Activated CD4-positive, alpha-beta T cell treated with anti-CD3 and anti-CD28 coated beads, Interleukin-10, Interleukin-2, amounts not matched to agents 100 ng/mL and 50 ng/mL, durations not matched to agents 16 hours and 8 hours (primary cell): Measurements from ENCODE around the gene CBS.
"Not testable (repeated sequence)": the region's sequence is repeated elsewhere in the genome, so short reads cannot be mapped to it uniquely, and the experiment has no call there.

Experiments
- DNase-seq: peaks from one replicate; pipeline ENCODE4 v3.0.0-alpha.2; 2020

CBS gene

GRCh38 chr21:43023175-43023574, 52.5 kb downstream of the CBS start:
- no peak for DNase-seq

- no peak for DNase-seq
Measured at GRCh38 chr21:43021756-43022600, 53.7 kb downstream of the CBS start.

GRCh38 chr21:43021191-43021590, 54.4 kb downstream of the CBS start:
- no peak for DNase-seq

GRCh38 chr21:43020771-43021170, 54.9 kb downstream of the CBS start:
- DNase-seq = no peak

GRCh38 chr21:43020177-43020576, 55.5 kb downstream of the CBS start:
- no peak for DNase-seq

- no peak for DNase-seq
Measured at GRCh38 chr21:43018519-43018918, 57.1 kb downstream of the CBS start.

- DNase-seq = no peak
Measured at GRCh38 chr21:43016728-43017127, 58.9 kb downstream of the CBS start.

GRCh38 chr21:43015906-43016540, 59.6 kb downstream of the CBS start:
- DNase-seq = no peak

DNA sequence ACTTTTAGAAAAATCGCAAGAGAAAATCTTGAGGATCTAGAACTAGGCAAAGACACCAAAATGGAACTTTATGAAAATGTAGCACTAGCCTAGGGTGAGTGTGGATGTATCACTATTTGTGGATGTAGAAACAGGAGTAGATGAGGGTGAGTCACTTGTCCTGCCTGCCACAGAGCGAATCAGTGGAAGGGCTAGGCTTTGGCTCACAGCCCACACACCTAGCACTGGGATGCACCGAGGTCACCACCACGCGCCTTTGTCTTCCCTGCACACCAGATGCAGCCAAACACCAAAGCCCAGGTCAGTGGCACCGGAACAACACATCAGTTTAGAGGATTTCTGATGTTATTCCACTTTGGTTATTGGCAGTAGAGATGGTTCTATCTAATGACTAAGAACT, 63.0 kb downstream of the CBS start:
- DNase-seq = no peak

DNA sequence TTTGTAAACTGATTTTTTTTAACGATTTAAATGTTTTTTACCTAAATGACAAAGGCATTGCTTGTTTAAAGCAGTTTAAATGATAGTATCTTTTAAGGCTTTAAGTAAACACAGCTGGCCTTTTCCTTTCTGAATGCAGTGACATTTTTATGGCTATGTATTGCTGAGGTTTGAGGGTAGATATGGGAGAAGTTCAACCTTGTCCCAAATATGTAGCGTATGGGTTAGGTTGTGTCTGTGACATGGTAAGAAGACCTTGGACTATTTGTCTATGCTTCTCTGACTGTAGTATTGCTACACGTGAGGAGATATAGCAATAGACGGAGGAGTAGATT, 68.8 kb downstream of the CBS start:
- DNase-seq = no peak

- not testable (repeated sequence) for DNase-seq
Measured at GRCh38 chr21:43006051-43006873, 69.4 kb downstream of the CBS start.

DNA sequence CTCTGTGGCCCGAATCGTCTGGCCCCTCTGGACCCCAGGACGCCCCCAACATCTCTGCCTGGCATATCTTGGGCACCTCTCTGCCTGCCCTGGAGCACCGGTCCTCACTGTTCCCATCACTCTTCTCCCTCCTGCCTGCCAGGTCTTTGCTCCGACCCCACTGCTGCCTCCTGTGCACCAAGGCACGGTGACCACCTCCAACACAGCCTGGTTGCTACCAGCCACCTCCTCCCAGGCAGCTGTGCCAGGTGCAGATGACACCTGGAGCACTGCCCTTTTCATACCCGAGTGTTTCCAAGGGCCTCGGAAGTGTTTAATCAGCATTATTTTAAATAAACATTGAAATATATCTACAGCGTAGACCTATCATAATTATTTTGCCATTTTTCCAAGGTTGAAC, 70.0 kb downstream of the CBS start:
- DNase-seq = no peak

GRCh38 chr21:43004926-43005325, 70.7 kb downstream of the CBS start:
- DNase-seq = no peak
